Measurements from ENCODE around the gene RHBDD1.

DNA sequence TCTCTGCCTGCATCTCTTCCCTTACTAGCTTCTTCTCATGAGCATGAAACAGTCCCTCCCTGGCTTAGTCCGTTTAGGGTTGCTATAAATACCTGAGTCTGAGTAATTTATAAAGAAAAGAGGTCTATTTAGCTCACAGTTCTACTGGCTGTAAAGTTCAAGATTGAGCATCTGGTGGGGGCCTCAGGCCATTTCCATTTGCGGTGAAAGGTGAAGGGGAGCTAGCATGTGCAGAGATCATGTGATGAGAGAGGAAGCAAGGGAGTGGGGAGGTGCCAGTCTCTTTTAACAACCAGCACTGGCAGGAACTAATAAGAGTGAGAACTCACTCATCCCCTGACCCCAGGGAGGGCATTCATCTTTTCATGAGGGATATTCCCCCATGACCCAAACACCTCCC is 26.8 kb downstream of the RHBDD1 start:
- TF ChIP-seq, protein P1, sequence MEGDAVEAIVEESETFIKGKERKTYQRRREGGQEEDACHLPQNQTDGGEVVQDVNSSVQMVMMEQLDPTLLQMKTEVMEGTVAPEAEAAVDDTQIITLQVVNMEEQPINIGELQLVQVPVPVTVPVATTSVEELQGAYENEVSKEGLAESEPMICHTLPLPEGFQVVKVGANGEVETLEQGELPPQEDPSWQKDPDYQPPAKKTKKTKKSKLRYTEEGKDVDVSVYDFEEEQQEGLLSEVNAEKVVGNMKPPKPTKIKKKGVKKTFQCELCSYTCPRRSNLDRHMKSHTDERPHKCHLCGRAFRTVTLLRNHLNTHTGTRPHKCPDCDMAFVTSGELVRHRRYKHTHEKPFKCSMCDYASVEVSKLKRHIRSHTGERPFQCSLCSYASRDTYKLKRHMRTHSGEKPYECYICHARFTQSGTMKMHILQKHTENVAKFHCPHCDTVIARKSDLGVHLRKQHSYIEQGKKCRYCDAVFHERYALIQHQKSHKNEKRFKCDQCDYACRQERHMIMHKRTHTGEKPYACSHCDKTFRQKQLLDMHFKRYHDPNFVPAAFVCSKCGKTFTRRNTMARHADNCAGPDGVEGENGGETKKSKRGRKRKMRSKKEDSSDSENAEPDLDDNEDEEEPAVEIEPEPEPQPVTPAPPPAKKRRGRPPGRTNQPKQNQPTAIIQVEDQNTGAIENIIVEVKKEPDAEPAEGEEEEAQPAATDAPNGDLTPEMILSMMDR (IDR thresholded peaks at IDR 0.05; ENCODE audit: low read length): no peak
- no peak for TF ChIP-seq EZH2 (IDR thresholded peaks at IDR 0.05; ENCODE audit: borderline replicate concordance, low read length)
